Endothelial cell of umbilical vein (primary cell): Measurements from ENCODE around the gene NR4A1. TPM values are rescaled to one million over a fixed set of nuclear protein-coding genes. Genes with fewer than 3 reads are reported as not detected.

Experiments
- polyA plus RNA-seq, 4 experiments: library from polyadenylated mRNA; depleted of rRNA in 3 of 4; stranded (reverse) in 3 of 4; unstranded in 1 of 4; fragments of >200 nt; gene quantifications; 2 replicates each; pipeline versions ENCODE4 v1.2.1 to v1.2.3, GENCODE V29; 2011 to 2012; ENCODE audit warnings: missing spikeins in 1 of 4
- total RNA-seq: library from RNA; stranded (reverse); gene quantifications from 2 replicates; pipeline ENCODE4 v1.2.3, GENCODE V29; 2021

NR4A1 gene
- total and polyA plus RNA-seq, 2 donors (not counting 3 experiments of a cell fraction or from before 2014, with no cell fraction given): 6.8 to 18.2 TPM

Other genes starting within 250 kb of the NR4A1 start
- gene FIGNL2, start 202.7 kb upstream of the NR4A1 start, total RNA-seq: 2.4 and 2.5 TPM in 2 replicates
- gene FIGNL2, start 202.7 kb upstream of the NR4A1 start, polyA plus RNA-seq: 1.4 and 1.5 TPM in 2 replicates
- 0.95 and 1.2 TPM in 2 replicates for gene ANKRD33, start 163.3 kb upstream of the NR4A1 start, total RNA-seq
- gene ANKRD33, start 163.3 kb upstream of the NR4A1 start, polyA plus RNA-seq: 0.80 and 0.92 TPM in 2 replicates
- gene ACVRL1, start 143.9 kb upstream of the NR4A1 start, total RNA-seq: 404 and 427 TPM in 2 replicates
- gene ACVRL1, start 143.9 kb upstream of the NR4A1 start, polyA plus RNA-seq: 355 and 403 TPM in 2 replicates
- gene ACVR1B, start 99.7 kb upstream of the NR4A1 start, total RNA-seq: 25.4 and 33.7 TPM in 2 replicates
- gene ACVR1B, start 99.7 kb upstream of the NR4A1 start, polyA plus RNA-seq: 25.5 and 29.0 TPM in 2 replicates
- 87.5 and 88.4 TPM in 2 replicates for gene TAMALIN, start 44.5 kb upstream of the NR4A1 start, total RNA-seq
- gene TAMALIN, start 44.5 kb upstream of the NR4A1 start, polyA plus RNA-seq: 50.0 and 53.3 TPM in 2 replicates
- gene ATG101, start 18.5 kb downstream of the NR4A1 start, total RNA-seq: 41.6 and 43.3 TPM in 2 replicates
- 67.5 and 78.4 TPM in 2 replicates for gene ATG101, start 18.5 kb downstream of the NR4A1 start, polyA plus RNA-seq
- not detected in 2 replicates for gene SMIM41, start 28.3 kb downstream of the NR4A1 start, total RNA-seq
- gene SMIM41, start 28.3 kb downstream of the NR4A1 start, polyA plus RNA-seq: not detected in 2 replicates
- 21.7 and 23.7 TPM in 2 replicates for gene KRT80, start 140.6 kb downstream of the NR4A1 start, total RNA-seq
- 12.3 and 13.6 TPM in 2 replicates for gene KRT80, start 140.6 kb downstream of the NR4A1 start, polyA plus RNA-seq
- 293 and 420 TPM in 2 replicates for gene KRT7, start 181.8 kb downstream of the NR4A1 start, total RNA-seq
- 120 and 131 TPM in 2 replicates for gene KRT7, start 181.8 kb downstream of the NR4A1 start, polyA plus RNA-seq
- gene KRT86, start 223.2 kb downstream of the NR4A1 start, total RNA-seq: not detected in 2 replicates
- not detected in 2 replicates for gene KRT86, start 223.2 kb downstream of the NR4A1 start, polyA plus RNA-seq
- not detected in 2 replicates for gene KRT81, start 240.1 kb downstream of the NR4A1 start, total RNA-seq
- gene KRT81, start 240.1 kb downstream of the NR4A1 start, polyA plus RNA-seq: not detected in 2 replicates